Neural progenitor cell (in vitro differentiated cells): ENCODE data around the gene CREB3. TPM values are rescaled to one million over a fixed set of nuclear protein-coding genes. Genes with fewer than 3 reads are reported as not detected.

Experiments
- DNase-seq: peaks from one replicate; pipeline ENCODE4 v3.0.0-alpha.2; 2016; ENCODE audit warnings: low spot score
- H2AFZ ChIP-seq: fragments of 200-600 bp; sonication (generic); replicated peaks from 2 replicates; pipeline ENCODE4 v1.6.1; 2016; ENCODE audit warnings: antibody characterized with exemption
- H3F3A ChIP-seq: fragments of 200-600 bp; sonication (generic); 2 replicates; pipeline ENCODE4 v1.6.1; 2016; ENCODE audit warnings: antibody characterized with exemption, low read depth
- H3K27ac ChIP-seq: fragments of 200-600 bp; sonication (generic); 2 replicates; pipeline ENCODE4 v1.5.1; 2016; ENCODE audit warnings: mild to moderate bottlenecking
- H3K27me3 ChIP-seq: fragments of 200-600 bp; sonication (generic); 2 replicates; pipeline ENCODE4 v1.6.1; 2016; ENCODE audit warnings: mild to moderate bottlenecking, moderate library complexity
- H3K36me3 ChIP-seq: fragments of 200-600 bp; sonication (generic); 2 replicates; pipeline ENCODE4 v1.5.1; 2016
- H3K4me1 ChIP-seq: fragments of 200-600 bp; sonication (generic); 2 replicates; pipeline ENCODE4 v1.6.1; 2016; ENCODE audit warnings: mixed run types
- H3K4me2 ChIP-seq: fragments of 200-600 bp; sonication (generic); 2 replicates; pipeline ENCODE4 v1.6.1; 2016
- H3K4me3 ChIP-seq: fragments of 200-600 bp; sonication (generic); 2 replicates; pipeline ENCODE4 v1.5.1; 2016
- H3K79me2 ChIP-seq: fragments of 200-600 bp; sonication (generic); 2 replicates; pipeline ENCODE4 v1.6.1; 2016; ENCODE audit warnings: low read depth
- H3K9ac ChIP-seq: fragments of 200-600 bp; sonication (generic); 2 replicates; pipeline ENCODE4 v1.6.1; 2016
- H3K9me3 ChIP-seq: fragments of 200-600 bp; sonication (generic); 2 replicates; pipeline ENCODE4 v1.5.1; 2016; ENCODE audit warnings: low read depth
- H4K20me1 ChIP-seq: fragments of 200-600 bp; sonication (generic); 2 replicates; pipeline ENCODE4 v1.6.1; 2016; ENCODE audit warnings: low read depth
- H3K27ac Mint-ChIP-seq: 3 replicates; pipeline ENCODE4 v1.8.0; 2021; ENCODE audit warnings: mixed read lengths
- H3K27me3 Mint-ChIP-seq: 2 replicates; pipeline ENCODE4 v1.8.0; 2022; ENCODE audit warnings: low read depth, mild to moderate bottlenecking, inconsistent platforms, moderate library complexity, mixed read lengths; ENCODE audit not compliant: insufficient read depth
- H3K36me3 Mint-ChIP-seq: 3 replicates; pipeline ENCODE4 v1.8.0; 2021; ENCODE audit warnings: mixed read lengths
- H3K4me1 Mint-ChIP-seq: 3 replicates; pipeline ENCODE4 v1.8.0; 2021; ENCODE audit warnings: mixed read lengths
- H3K4me3 Mint-ChIP-seq: 3 replicates; pipeline ENCODE4 v1.8.0; 2021; ENCODE audit warnings: mild to moderate bottlenecking, moderate library complexity, mixed read lengths
- H3K9me3 Mint-ChIP-seq: 3 replicates; pipeline ENCODE4 v1.8.0; 2020; ENCODE audit warnings: mixed read lengths
- EZH2 ChIP-seq: fragments of 200-600 bp; sonication (generic); IDR thresholded peaks from 2 replicates; pipeline ENCODE4 v1.6.1; 2017; ENCODE audit warnings: antibody characterized with exemption, mild to moderate bottlenecking, moderate library complexity
- EZH2phosphoT487 ChIP-seq: fragments of 200-600 bp; sonication (generic); IDR thresholded peaks from 2 replicates; pipeline ENCODE4 v1.6.1; 2017; ENCODE audit warnings: antibody characterized with exemption
- total RNA-seq: library from RNA; depleted of rRNA; stranded (reverse); fragments of >200 nt; gene quantifications from 2 replicates; pipeline ENCODE4 v1.2.3, GENCODE V29; 2015; ENCODE audit warnings: low replicate concordance
- TF ChIP-seq, protein P1 (sequence below): fragments of 200-600 bp; sonication (generic); IDR thresholded peaks from 2 replicates; pipeline ENCODE4 v1.5.1; 2017; ENCODE audit warnings: antibody characterized with exemption, mild to moderate bottlenecking

The CREB3 gene
- total RNA-seq, 1 donor from 2014 or later = 27.9 TPM

- no peak overlapping the region for H3K4me3 Mint-ChIP-seq
- no peak for DNase-seq
- H4K20me1 ChIP-seq = peaks cover 15% of the 10 kb centered on the region
- no peak overlapping the region for H2AFZ ChIP-seq
- peaks cover 59% of the 10 kb centered on the region for H3F3A ChIP-seq
- H3K36me3 ChIP-seq = no peaks in the 10 kb centered on the region
- H3K36me3 Mint-ChIP-seq = peaks cover 5% of the 10 kb centered on the region
- no peaks in the 10 kb centered on the region for H3K27me3 ChIP-seq
- peaks cover 55% of the 10 kb centered on the region for H3K4me1 ChIP-seq
- H3K4me3 ChIP-seq = peak overlapping the region; percentile 71
- peak overlapping the region; percentile 80 for H3K4me2 ChIP-seq
- peaks cover 25% of the 10 kb centered on the region for H3K4me1 Mint-ChIP-seq
- H3K27ac Mint-ChIP-seq = no peak overlapping the region
- no peak overlapping the region for H3K9ac ChIP-seq
- TF ChIP-seq, protein P1, sequence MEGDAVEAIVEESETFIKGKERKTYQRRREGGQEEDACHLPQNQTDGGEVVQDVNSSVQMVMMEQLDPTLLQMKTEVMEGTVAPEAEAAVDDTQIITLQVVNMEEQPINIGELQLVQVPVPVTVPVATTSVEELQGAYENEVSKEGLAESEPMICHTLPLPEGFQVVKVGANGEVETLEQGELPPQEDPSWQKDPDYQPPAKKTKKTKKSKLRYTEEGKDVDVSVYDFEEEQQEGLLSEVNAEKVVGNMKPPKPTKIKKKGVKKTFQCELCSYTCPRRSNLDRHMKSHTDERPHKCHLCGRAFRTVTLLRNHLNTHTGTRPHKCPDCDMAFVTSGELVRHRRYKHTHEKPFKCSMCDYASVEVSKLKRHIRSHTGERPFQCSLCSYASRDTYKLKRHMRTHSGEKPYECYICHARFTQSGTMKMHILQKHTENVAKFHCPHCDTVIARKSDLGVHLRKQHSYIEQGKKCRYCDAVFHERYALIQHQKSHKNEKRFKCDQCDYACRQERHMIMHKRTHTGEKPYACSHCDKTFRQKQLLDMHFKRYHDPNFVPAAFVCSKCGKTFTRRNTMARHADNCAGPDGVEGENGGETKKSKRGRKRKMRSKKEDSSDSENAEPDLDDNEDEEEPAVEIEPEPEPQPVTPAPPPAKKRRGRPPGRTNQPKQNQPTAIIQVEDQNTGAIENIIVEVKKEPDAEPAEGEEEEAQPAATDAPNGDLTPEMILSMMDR = no peak
- TF ChIP-seq EZH2phosphoT487 (no peak), EZH2 (no peak)
- peaks cover 2% of the 10 kb centered on the region for H3K27me3 Mint-ChIP-seq
- H3K27ac ChIP-seq = no peak overlapping the region
- no peaks in the 10 kb centered on the region for H3K9me3 Mint-ChIP-seq
- H3K9me3 ChIP-seq = no peaks in the 10 kb centered on the region
- peaks cover 75% of the 10 kb centered on the region for H3K79me2 ChIP-seq
Measured at GRCh38 chr9:35730486-35730854, 2.0 kb upstream of the CREB3 start.

GRCh38 chr9:35731415-35732184, 866 bp upstream of the CREB3 start:
- Mint-ChIP-seq H3K27ac (peak overlapping the region; percentile 85), H3K36me3 (peaks cover 2% of the 10 kb centered on the region), H3K27me3 (peaks cover 2% of the 10 kb centered on the region), H3K4me1 (peaks cover 25% of the 10 kb centered on the region), H3K9me3 (no peaks in the 10 kb centered on the region), H3K4me3 (no peak overlapping the region)
- TF ChIP-seq EZH2phosphoT487 (no peak), EZH2 (no peak)
- TF ChIP-seq, protein P1 = no peak
- no peak for DNase-seq
- Histone ChIP-seq H3K4me1 (peaks cover 50% of the 10 kb centered on the region), H3F3A (peaks cover 70% of the 10 kb centered on the region), H4K20me1 (peaks cover 15% of the 10 kb centered on the region), H3K79me2 (peaks cover 66% of the 10 kb centered on the region), H3K27ac (peak overlapping the region; percentile 85), H3K36me3 (no peaks in the 10 kb centered on the region), H2AFZ (peak overlapping the region; percentile 51), H3K9ac (peak overlapping the region; percentile 66), H3K4me2 (peak overlapping the region; percentile 80), H3K27me3 (no peaks in the 10 kb centered on the region), H3K4me3 (peak overlapping the region; percentile 71), H3K9me3 (no peaks in the 10 kb centered on the region)

DNA sequence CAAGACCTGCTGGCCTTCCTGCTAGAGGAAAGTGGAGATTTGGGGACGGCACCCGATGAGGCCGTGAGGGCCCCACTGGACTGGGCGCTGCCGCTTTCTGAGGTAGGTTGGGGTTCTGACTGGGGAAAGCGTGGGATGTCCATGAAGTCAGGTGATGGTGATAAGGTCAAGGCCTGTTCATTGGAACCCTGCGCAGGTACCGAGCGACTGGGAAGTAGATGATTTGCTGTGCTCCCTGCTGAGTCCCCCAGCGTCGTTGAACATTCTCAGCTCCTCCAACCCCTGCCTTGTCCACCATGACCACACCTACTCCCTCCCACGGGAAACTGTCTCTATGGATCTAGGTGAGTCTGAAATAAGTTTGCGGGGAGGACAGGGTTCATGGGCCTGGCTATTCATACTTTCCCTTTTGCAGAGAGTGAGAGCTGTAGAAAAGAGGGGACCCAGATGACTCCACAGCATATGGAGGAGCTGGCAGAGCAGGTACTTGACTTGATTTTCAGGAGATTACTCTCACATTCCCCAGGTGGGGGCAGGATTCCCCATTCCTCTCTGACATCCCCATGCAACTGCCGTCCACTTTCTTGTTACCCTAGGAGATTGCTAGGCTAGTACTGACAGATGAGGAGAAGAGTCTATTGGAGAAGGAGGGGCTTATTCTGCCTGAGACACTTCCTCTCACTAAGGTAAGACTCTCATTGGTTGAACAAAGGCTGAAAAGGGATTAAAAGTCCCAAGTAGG, 505 bp downstream of the CREB3 start:
- peak overlapping the region; percentile 85 for H3K27ac ChIP-seq
- H4K20me1 ChIP-seq = peaks cover 15% of the 10 kb centered on the region
- H3K4me1 ChIP-seq = peaks cover 38% of the 10 kb centered on the region
- H3K4me3 ChIP-seq = peak overlapping the region; percentile 71
- Mint-ChIP-seq H3K4me1 (peaks cover 25% of the 10 kb centered on the region), H3K27me3 (peaks cover 2% of the 10 kb centered on the region), H3K36me3 (peaks cover 7% of the 10 kb centered on the region), H3K4me3 (no peak overlapping the region), H3K9me3 (no peaks in the 10 kb centered on the region), H3K27ac (peak overlapping the region; percentile 29)
- peak overlapping the region; percentile 37 for H2AFZ ChIP-seq
- H3K79me2 ChIP-seq = peaks cover 53% of the 10 kb centered on the region
- peak overlapping the region; percentile 80 for H3K4me2 ChIP-seq
- no peaks in the 10 kb centered on the region for H3K27me3 ChIP-seq
- DNase-seq = peak; percentile 77
- H3F3A ChIP-seq = peaks cover 74% of the 10 kb centered on the region
- H3K9ac ChIP-seq = peak overlapping the region; percentile 62
- H3K36me3 ChIP-seq = no peaks in the 10 kb centered on the region
- H3K9me3 ChIP-seq = no peaks in the 10 kb centered on the region
- TF ChIP-seq, protein P1 = peak; percentile 31
- TF ChIP-seq EZH2phosphoT487 = no peak
